IMR-90 (cell line): ENCODE measurements around the gene DBNDD2. TPM values are rescaled to one million over a fixed set of nuclear protein-coding genes. Genes with fewer than 3 reads are reported as not detected.

Source experiments
- ATAC-seq: fragments of 200-7000 bp; cut with Tn5 transposase; 2 replicates; pipeline ENCODE4 v1.9.1; 2020; ENCODE audit warnings: low read depth, mild to moderate bottlenecking, moderate library complexity
- BruUV-seq: library from RNA; stranded (reverse); fragments of 400-500 nt; replicated peaks from 2 replicates; lab custom pipeline; 2021; lab: Mats Ljungman, UMichigan
- CTCF ChIA-PET: fragments of 300-600 bp; formaldehyde crosslinking; extraction: SDS; loops from one replicate; lab custom pipeline; 2021; ENCODE audit warnings: antibody characterized with exemption; lab: Yijun Ruan, JAX
- POLR2A ChIA-PET: fragments of 300-600 bp; sonication (Branson Sonifier 250); formaldehyde crosslinking; loops from one replicate; lab custom pipeline; 2022; ENCODE audit warnings: antibody characterized with exemption; ENCODE audit not compliant: unreplicated experiment; lab: Charles Lee
- DNase-seq: peaks from one replicate; pipeline ENCODE4 v3.0.0; 2013
- H2AFZ ChIP-seq: replicated peaks from 2 replicates; pipeline ENCODE3; 2013; ENCODE audit warnings: low read length, mild to moderate bottlenecking; ENCODE audit not compliant: poor library complexity
- H2AK5ac ChIP-seq: 2 replicates; pipeline ENCODE4 v1.6.1; 2013; ENCODE audit warnings: low read depth, low read length, inconsistent platforms
- H2AK9ac ChIP-seq: replicated peaks from 2 replicates; pipeline ENCODE3; 2013; ENCODE audit warnings: mild to moderate bottlenecking, low read depth, low read length, moderate library complexity; ENCODE audit not compliant: poor library complexity
- H2BK120ac ChIP-seq: 2 replicates; pipeline ENCODE4 v1.6.1; 2013; ENCODE audit warnings: low read depth, low read length, inconsistent platforms
- H2BK15ac ChIP-seq: 3 replicates; pipeline ENCODE4 v1.6.1; 2013; ENCODE audit warnings: low read depth, low read length, inconsistent platforms
- H2BK20ac ChIP-seq: 2 replicates; pipeline ENCODE4 v1.6.1; 2013; ENCODE audit warnings: low read depth, mild to moderate bottlenecking, inconsistent platforms, low read length, moderate library complexity
- H2BK5ac ChIP-seq: 2 replicates; pipeline ENCODE4 v1.6.1; 2013; ENCODE audit warnings: mild to moderate bottlenecking, low read depth, low read length, inconsistent platforms; ENCODE audit not compliant: poor library complexity, severe bottlenecking
- H3K14ac ChIP-seq: replicated peaks from 2 replicates; pipeline ENCODE4 v1.6.1; 2013; ENCODE audit warnings: low read depth, low read length, inconsistent platforms
- H3K18ac ChIP-seq: 2 replicates; pipeline ENCODE4 v1.6.1; 2013; ENCODE audit warnings: low read depth, low read length, control low read depth
- H3K23ac ChIP-seq: 2 replicates; pipeline ENCODE4 v1.6.1; 2013; ENCODE audit warnings: low read depth, low read length, inconsistent platforms
- H3K27ac ChIP-seq: 2 replicates; pipeline ENCODE4 v1.5.1; 2013; ENCODE audit warnings: mild to moderate bottlenecking, control low read depth, low read length; ENCODE audit not compliant: insufficient read depth
- H3K27me3 ChIP-seq: 2 replicates; pipeline ENCODE4 v1.6.1; 2013; ENCODE audit warnings: low read length; ENCODE audit not compliant: control insufficient read depth, insufficient read depth
- H3K36me3 ChIP-seq: 2 replicates; pipeline ENCODE4 v1.6.1; 2013; ENCODE audit warnings: low read length, mixed read lengths; ENCODE audit not compliant: control insufficient read depth, insufficient read depth
- H3K4ac ChIP-seq: 2 replicates; pipeline ENCODE4 v1.6.1; 2013; ENCODE audit warnings: low read depth, low read length, inconsistent platforms
- H3K4me1 ChIP-seq: 2 replicates; pipeline ENCODE4 v1.6.1; 2013; ENCODE audit warnings: low read length, mixed read lengths; ENCODE audit not compliant: control insufficient read depth, insufficient read depth
- H3K4me2 ChIP-seq: 2 replicates; pipeline ENCODE4 v1.6.1; 2013; ENCODE audit warnings: low read depth, mild to moderate bottlenecking, control low read depth, low read length, moderate library complexity
- H3K4me3 ChIP-seq: 2 replicates; pipeline ENCODE4 v1.5.1; 2013; ENCODE audit warnings: low read depth, mild to moderate bottlenecking, control low read depth, low read length, moderate library complexity; ENCODE audit not compliant: insufficient read depth
- H3K56ac ChIP-seq: 2 replicates; pipeline ENCODE4 v1.6.1; 2013; ENCODE audit warnings: low read length, inconsistent platforms; ENCODE audit not compliant: insufficient read depth; ENCODE audit errors: extremely low read depth
- H3K79me1 ChIP-seq, 2 experiments: 2 replicates each; pipeline ENCODE4 v1.6.1; 2013; ENCODE audit warnings: low read length in 2 of 2, inconsistent platforms in 1 of 2, low read depth in 1 of 2
- H3K9ac ChIP-seq: 2 replicates; pipeline ENCODE4 v1.6.1; 2013; ENCODE audit warnings: low read depth, low read length, control low read depth
- H3K9me1 ChIP-seq: 2 replicates; pipeline ENCODE4 v1.6.1; 2013; ENCODE audit warnings: low read length, inconsistent platforms; ENCODE audit not compliant: insufficient read depth
- H3K9me3 ChIP-seq: 2 replicates; pipeline ENCODE4 v1.6.1; 2013; ENCODE audit warnings: low read length; ENCODE audit not compliant: control insufficient read depth, insufficient read depth
- H4K20me1 ChIP-seq: 2 replicates; pipeline ENCODE4 v1.6.1; 2013; ENCODE audit warnings: low read length, inconsistent platforms; ENCODE audit not compliant: insufficient read depth
- H4K5ac ChIP-seq: 2 replicates; pipeline ENCODE4 v1.6.1; 2013; ENCODE audit warnings: mild to moderate bottlenecking, low read depth, low read length, control low read depth
- H4K8ac ChIP-seq, 2 experiments: 2 replicates each; pipeline ENCODE4 v1.6.1; 2013; ENCODE audit warnings: low read depth in 2 of 2, low read length in 2 of 2, control low read depth in 1 of 2, inconsistent platforms in 1 of 2
- H4K91ac ChIP-seq: 2 replicates; pipeline ENCODE4 v1.6.1; 2013; ENCODE audit warnings: low read depth, low read length, inconsistent platforms; ENCODE audit not compliant: insufficient read depth
- BHLHE40 ChIP-seq: fragments of 150-350 bp; IDR thresholded peaks from 2 replicates; pipeline ENCODE4 v1.6.1; 2016; ENCODE audit warnings: mild to moderate bottlenecking, low read depth, low read length
- CEBPB ChIP-seq: IDR thresholded peaks from 2 replicates; pipeline ENCODE4 v1.6.1; 2012; ENCODE audit warnings: low read depth, low read length, improper control_type of control experiment
- MAZ ChIP-seq: IDR thresholded peaks from 2 replicates; pipeline ENCODE4 v1.6.1; 2012; ENCODE audit warnings: low read depth, mild to moderate bottlenecking, low read length, improper control_type of control experiment, moderate library complexity, borderline replicate concordance
- MXI1 ChIP-seq: IDR thresholded peaks from 2 replicates; pipeline ENCODE4 v1.6.1; 2012; ENCODE audit warnings: low read depth, mild to moderate bottlenecking, low read length, moderate library complexity, borderline replicate concordance
- NFE2L2 ChIP-seq: fragments of 150-350 bp; IDR thresholded peaks from 2 replicates; pipeline ENCODE4 v1.6.1; 2016; ENCODE audit warnings: low read depth, mild to moderate bottlenecking, low read length
- POLR2A ChIP-seq: IDR thresholded peaks from 2 replicates; pipeline ENCODE4 v1.6.1; 2012; ENCODE audit warnings: mild to moderate bottlenecking, low read depth, low read length
- RAD21 ChIP-seq: IDR thresholded peaks from 2 replicates; pipeline ENCODE4 v1.6.1; 2012; ENCODE audit warnings: low read length, improper control_type of control experiment
- RFX5 ChIP-seq: IDR thresholded peaks from 2 replicates; pipeline ENCODE4 v1.8.0; 2012; ENCODE audit warnings: low read depth, mild to moderate bottlenecking, low read length, moderate library complexity
- SMC3 ChIP-seq: fragments of 150-350 bp; IDR thresholded peaks from 2 replicates; pipeline ENCODE4 v1.6.1; 2016; ENCODE audit warnings: low read depth, mild to moderate bottlenecking, antibody characterized with exemption, low read length, moderate library complexity
- WGBS, 2 experiments: methylation state at CpG; one replicate each; pipeline versions ENCODE4 v1.1.5 to v1.1.7; 2013; ENCODE audit warnings: missing lambda C conversion rate in 2 of 2; ENCODE audit not compliant: insufficient read length in 1 of 2; ENCODE audit errors: extremely low coverage in 2 of 2; 5-methylcytosine and 5-hydroxymethylcytosine counted together
- dilution Hi-C: fragments of 300-500 bp; cut with HindIII; formaldehyde crosslinking; loops from one replicate; pipeline ENCODE4 v1.14.3; 2018; ENCODE audit warnings: low sequenced_read_pairs; ENCODE audit not compliant: unreplicated experiment
- in situ Hi-C: fragments of 300-500 bp; cut with MboI; formaldehyde crosslinking; loops from 3 replicates; pipeline ENCODE4 v1.14.3; 2019; ENCODE audit warnings: low sequenced_read_pairs, inconsistent platforms, mixed read lengths
- intact Hi-C: fragments of 100-400 bp; cut with micrococcal nuclease; formaldehyde crosslinking; loops from 2 replicates; pipeline ENCODE4 v1.10.0; 2022
- polyA plus RNA-seq, 3 experiments: library from polyadenylated mRNA; depleted of rRNA; stranded (reverse); fragments of >200 nt; gene quantifications; 2 replicates each; pipeline ENCODE4 v1.2.3, GENCODE V29; 2012; ENCODE audit warnings: low replicate concordance in 1 of 3
- total RNA-seq: library from RNA; depleted of rRNA; stranded (reverse); fragments of >200 nt; gene quantifications from 2 replicates; pipeline ENCODE4 v1.2.3, GENCODE V29; 2012
- TF ChIP-seq, protein P1 (sequence below): fragments of 150-350 bp; IDR thresholded peaks from 2 replicates; pipeline ENCODE4 v1.6.1; 2017; ENCODE audit warnings: mild to moderate bottlenecking, antibody characterized with exemption, low read length, low read depth
- TF ChIP-seq, protein P2 (sequence below): fragments of 150-350 bp; IDR thresholded peaks from 2 replicates; pipeline ENCODE4 v1.6.1; 2016; ENCODE audit warnings: low read depth, mild to moderate bottlenecking, low read length, moderate library complexity, borderline replicate concordance
- TF ChIP-seq, protein P3 (sequence below): conservative IDR thresholded peaks from 2 replicates; pipeline ENCODE4 v1.5.1; 2012; ENCODE audit warnings: mild to moderate bottlenecking, low read depth, low read length, improper control_type of control experiment

The DBNDD2 gene
- total and polyA plus RNA-seq, 2 of the 4 experiments (the other 2 are of a cell fraction), result 1.3 to 9.3 TPM

DNA sequence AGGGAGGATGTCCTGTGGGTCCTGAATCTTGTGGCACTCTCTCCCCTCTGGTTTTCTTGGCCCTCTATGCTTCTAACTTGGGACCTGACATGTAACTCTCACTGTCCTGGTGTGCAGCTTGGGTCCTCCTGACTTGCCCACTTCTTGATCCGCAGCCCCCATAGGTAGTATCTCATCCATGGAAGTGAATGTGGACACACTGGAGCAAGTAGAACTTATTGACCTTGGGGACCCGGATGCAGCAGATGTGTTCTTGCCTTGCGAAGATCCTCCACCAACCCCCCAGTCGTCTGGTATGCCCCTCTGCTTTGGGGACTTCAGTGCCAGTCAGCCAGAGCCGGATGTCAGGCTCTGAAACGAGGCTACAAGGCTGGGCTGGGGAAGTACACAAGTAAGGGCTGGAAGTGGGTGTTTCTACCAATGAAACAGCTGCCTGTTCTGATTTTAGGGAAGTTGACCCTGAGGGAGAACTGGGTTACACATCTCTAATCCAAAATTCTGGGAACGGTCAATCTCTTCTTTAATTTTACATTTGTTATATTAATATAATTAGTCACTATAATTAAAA lies 641 bp downstream of the DBNDD2 start:
- TF ChIP-seq POLR2A (no peak), RFX5 (no peak), MXI1 (no peak), NFE2L2 (no peak), BHLHE40 (no peak), CEBPB (no peak), SMC3 (no peak), RAD21 (no peak), MAZ (no peak)
- TF ChIP-seq, protein P1, sequence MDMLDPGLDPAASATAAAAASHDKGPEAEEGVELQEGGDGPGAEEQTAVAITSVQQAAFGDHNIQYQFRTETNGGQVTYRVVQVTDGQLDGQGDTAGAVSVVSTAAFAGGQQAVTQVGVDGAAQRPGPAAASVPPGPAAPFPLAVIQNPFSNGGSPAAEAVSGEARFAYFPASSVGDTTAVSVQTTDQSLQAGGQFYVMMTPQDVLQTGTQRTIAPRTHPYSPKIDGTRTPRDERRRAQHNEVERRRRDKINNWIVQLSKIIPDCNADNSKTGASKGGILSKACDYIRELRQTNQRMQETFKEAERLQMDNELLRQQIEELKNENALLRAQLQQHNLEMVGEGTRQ, result no peak
- TF ChIP-seq, protein P2, sequence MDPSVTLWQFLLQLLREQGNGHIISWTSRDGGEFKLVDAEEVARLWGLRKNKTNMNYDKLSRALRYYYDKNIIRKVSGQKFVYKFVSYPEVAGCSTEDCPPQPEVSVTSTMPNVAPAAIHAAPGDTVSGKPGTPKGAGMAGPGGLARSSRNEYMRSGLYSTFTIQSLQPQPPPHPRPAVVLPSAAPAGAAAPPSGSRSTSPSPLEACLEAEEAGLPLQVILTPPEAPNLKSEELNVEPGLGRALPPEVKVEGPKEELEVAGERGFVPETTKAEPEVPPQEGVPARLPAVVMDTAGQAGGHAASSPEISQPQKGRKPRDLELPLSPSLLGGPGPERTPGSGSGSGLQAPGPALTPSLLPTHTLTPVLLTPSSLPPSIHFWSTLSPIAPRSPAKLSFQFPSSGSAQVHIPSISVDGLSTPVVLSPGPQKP, result no peak
- TF ChIP-seq, protein P3, sequence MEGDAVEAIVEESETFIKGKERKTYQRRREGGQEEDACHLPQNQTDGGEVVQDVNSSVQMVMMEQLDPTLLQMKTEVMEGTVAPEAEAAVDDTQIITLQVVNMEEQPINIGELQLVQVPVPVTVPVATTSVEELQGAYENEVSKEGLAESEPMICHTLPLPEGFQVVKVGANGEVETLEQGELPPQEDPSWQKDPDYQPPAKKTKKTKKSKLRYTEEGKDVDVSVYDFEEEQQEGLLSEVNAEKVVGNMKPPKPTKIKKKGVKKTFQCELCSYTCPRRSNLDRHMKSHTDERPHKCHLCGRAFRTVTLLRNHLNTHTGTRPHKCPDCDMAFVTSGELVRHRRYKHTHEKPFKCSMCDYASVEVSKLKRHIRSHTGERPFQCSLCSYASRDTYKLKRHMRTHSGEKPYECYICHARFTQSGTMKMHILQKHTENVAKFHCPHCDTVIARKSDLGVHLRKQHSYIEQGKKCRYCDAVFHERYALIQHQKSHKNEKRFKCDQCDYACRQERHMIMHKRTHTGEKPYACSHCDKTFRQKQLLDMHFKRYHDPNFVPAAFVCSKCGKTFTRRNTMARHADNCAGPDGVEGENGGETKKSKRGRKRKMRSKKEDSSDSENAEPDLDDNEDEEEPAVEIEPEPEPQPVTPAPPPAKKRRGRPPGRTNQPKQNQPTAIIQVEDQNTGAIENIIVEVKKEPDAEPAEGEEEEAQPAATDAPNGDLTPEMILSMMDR, result no peak
- H3K27me3 ChIP-seq, result no peaks in the 10 kb centered on the region
- no peaks in the 10 kb centered on the region; the same call in 1 of the 2 replicates for H3K36me3 ChIP-seq
- H2BK15ac ChIP-seq, result no peak overlapping the region
- no peak overlapping the region for H2AK9ac ChIP-seq
- no peak overlapping the region for H3K56ac ChIP-seq
- no peak overlapping the region for H2AK5ac ChIP-seq
- no peak overlapping the region for H3K23ac ChIP-seq
- no peak overlapping the region for H3K4ac ChIP-seq
- dilution Hi-C loops, result no loop called here
- intact Hi-C loops, result no loop called here
- peaks cover 0 to 10% of the 10 kb centered on the region in 2 experiments; a peak in 3 of 4 replicates for H3K79me1 ChIP-seq
- POLR2A ChIA-PET, result no interaction called here
- no CpG with 5 or more reads among the region's 7 CpGs for WGBS, 2 experiments
- no peak overlapping the region for H2BK120ac ChIP-seq
- H4K91ac ChIP-seq, result no peak overlapping the region
- no peak overlapping the region for H3K18ac ChIP-seq
- H2AFZ ChIP-seq, result no peak overlapping the region
- no peak overlapping the region for H3K9ac ChIP-seq
- H3K4me1 ChIP-seq, result peaks cover 4% of the 10 kb centered on the region; the same call in 1 of the 2 replicates
- H3K14ac ChIP-seq, result no peak overlapping the region
- no peak overlapping the region for H2BK5ac ChIP-seq
- H3K27ac ChIP-seq, result no peak overlapping the region
- H3K9me3 ChIP-seq, result no peaks in the 10 kb centered on the region
- CTCF ChIA-PET, result no interaction called here
- no peaks in the 10 kb centered on the region for H4K20me1 ChIP-seq
- no peaks in the 10 kb centered on the region for H3K9me1 ChIP-seq
- H4K5ac ChIP-seq, result no peak overlapping the region
- H3K4me3 ChIP-seq, result no peak overlapping the region
- BruUV-seq, result no TSS peak
- H3K4me2 ChIP-seq, result no peak overlapping the region
- no peak overlapping the region for H4K8ac ChIP-seq
- in situ Hi-C loops, result no loop called here
- H2BK20ac ChIP-seq, result no peak overlapping the region
- DNase-seq (no peak), ATAC-seq (no peak)
